Stimulated activated CD8-positive, alpha-beta memory T cell treated with anti-CD3 and anti-CD28 coated beads, Interleukin-4, amount 100 ng/mL, for 1 hour (primary cell): ENCODE data around the gene CTNND2.

Experiments
- DNase-seq, 2 donors: peaks; one replicate each; pipeline ENCODE4 v3.0.0-alpha.2; 2020; ENCODE audit warnings: low read depth in 2 of 2, low spot score in 1 of 2

The CTNND2 gene

DNA sequence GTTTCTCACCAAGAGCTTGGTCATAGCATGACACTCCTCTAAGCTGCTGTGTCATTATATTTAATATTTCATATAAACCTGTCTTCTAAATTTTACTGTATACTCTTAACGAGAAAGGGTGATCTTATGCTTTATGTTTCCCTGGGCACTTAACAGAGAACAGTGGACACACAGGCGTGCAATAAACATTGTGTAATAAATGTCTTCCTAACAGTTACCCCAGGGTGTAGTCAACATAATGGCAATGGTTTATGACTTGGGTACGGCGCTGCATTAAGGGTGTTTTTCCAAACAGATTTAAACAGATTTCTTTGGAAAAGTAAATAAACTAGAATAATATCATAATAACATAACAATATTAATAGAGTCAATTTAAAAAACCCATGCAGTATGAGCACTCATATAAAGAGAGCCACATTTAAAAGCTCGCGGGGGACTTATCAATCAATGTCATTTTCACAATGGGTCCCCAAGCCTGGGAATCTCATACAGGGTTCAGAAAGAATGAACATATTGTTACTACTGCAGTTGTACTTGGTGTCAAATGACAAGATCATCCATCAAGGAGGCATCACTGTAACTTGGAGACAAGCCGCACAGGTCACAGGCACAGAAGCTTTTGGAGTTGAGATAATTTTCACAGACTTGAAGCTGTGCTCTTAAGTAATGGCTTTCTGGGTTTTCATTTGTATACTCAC lies 376.4 kb downstream of the CTNND2 start:
- DNase-seq: no peak

DNA sequence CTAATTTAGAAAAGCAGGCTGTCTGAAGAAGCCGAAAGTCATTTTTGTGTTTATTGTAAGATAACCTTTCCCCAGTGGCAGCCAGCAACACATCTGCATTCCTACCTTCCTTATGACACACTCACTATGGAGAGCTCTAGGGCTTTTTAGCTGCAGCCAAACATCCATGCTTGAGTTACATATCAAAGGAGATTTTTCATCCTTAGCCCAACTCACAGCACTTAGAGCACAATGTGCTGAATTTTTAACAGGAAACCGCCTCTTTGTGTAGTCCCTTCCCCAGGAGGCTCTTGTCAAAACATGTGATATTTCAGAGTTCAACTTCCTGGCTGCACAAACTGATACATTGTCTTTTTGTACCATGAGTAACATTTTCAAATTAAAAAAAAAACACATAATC lies 379.2 kb downstream of the CTNND2 start:
- no peak for DNase-seq

DNA sequence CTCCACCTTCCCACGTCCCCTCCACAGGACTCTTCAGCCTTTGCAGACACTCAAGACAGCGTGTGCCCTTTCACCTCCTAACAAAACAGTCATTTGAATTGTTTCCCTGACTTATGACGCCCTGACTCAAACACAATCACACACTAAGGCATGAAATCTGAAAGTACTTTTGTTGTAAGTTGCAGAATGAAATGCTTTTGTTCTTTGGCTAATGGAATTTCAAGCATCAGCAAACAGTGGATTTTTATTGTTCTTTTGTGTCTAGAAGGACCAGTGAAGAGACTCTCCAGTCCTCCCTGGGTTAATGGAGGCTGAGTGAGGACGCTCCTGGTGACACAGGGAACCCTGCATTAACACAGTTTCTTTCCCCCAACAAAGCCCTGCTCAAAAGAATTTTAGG lies 380.1 kb downstream of the CTNND2 start:
- no peak for DNase-seq

GRCh38 chr5:11522796-11523195 lies 381.4 kb downstream of the CTNND2 start:
- no peak for DNase-seq

DNA sequence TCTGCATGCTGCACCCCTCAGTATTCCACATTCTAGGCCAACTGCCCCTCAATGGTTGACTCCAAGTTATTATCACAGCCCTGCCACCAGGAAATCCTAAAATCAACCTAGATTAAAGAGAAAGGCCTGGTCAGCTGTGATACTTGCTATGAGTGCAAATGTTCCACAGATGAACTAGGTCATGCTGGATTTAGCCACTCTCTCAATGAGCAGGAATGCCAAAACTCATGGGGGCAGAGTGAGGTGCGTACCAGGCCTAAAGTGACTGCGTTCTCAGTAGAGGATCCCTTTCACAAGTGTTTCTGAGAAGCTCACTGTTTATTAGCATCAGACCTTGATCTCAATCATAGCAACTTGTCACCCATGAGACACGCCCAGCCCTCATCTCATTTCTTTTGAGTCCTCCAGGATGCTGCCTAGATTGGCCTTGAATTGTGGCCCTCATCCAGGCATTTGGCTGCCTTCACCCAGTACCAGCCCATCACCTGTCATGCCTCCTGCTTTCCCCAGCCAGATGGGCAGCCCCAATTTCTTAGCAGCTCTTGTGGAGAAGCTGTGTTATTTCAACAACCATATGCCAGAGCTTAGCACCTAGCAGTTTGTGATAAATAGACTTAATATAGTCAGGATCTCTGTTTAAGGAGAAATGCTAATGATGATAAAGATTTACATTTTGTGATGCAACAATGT lies 383.9 kb downstream of the CTNND2 start:
- no peak for DNase-seq

- no peak for DNase-seq
These were observed 385.0 kb downstream of the CTNND2 start for GRCh38 chr5:11519236-11519635.

GRCh38 chr5:11518676-11519075 lies 385.6 kb downstream of the CTNND2 start:
- DNase-seq: no peak

- DNase-seq: no peak
These were observed 389.4 kb downstream of the CTNND2 start for GRCh38 chr5:11514705-11515432.

GRCh38 chr5:11511878-11512277 lies 392.4 kb downstream of the CTNND2 start:
- DNase-seq: no peak

- DNase-seq: no peak
These were observed 393.4 kb downstream of the CTNND2 start for GRCh38 chr5:11510889-11511288.

GRCh38 chr5:11509793-11510192 lies 394.5 kb downstream of the CTNND2 start:
- no peak for DNase-seq

DNA sequence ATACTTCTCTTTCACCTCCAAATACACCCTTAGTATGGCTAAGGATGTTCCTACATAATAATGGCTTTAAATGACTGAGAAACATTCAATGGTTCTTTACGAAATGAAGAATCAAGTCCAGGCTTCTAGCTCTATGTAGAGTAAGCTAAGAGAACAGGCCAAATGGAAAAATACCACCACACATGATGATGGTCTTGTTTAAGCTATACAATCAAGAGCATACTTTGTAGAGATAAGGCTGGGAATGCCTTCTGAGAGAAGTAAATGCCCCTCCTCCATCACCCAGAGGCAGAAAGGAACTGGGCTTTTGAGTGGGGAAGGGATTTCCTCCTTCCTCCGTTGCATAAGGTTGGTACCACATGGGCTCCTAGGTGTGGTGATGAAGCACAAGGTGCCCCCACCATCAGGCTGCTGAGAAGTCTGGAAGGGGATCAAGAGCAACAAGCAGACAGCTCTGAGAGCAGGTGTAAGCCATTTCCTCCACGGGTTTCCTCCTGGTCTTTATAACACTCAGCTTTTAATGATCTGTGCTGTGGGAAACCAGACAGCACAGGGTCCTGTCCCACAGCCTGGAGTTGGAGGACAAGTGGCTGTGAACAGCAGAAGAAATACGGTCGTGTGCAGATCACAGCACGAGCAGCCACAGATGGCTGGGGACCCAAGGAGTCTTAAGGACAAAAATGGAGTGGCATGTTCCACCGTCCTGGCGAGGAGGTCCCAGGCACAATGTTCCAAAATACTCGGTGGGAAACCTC lies 396.9 kb downstream of the CTNND2 start:
- no peak for DNase-seq

- no peak for DNase-seq
These were observed 399.4 kb downstream of the CTNND2 start for GRCh38 chr5:11504886-11505193.

- DNase-seq: no peak
These were observed 400.0 kb downstream of the CTNND2 start for GRCh38 chr5:11504065-11504885.

- DNase-seq: no peak
These were observed 401.5 kb downstream of the CTNND2 start for GRCh38 chr5:11502783-11503182.

GRCh38 chr5:11497651-11498050 lies 406.6 kb downstream of the CTNND2 start:
- DNase-seq: no peak

DNA sequence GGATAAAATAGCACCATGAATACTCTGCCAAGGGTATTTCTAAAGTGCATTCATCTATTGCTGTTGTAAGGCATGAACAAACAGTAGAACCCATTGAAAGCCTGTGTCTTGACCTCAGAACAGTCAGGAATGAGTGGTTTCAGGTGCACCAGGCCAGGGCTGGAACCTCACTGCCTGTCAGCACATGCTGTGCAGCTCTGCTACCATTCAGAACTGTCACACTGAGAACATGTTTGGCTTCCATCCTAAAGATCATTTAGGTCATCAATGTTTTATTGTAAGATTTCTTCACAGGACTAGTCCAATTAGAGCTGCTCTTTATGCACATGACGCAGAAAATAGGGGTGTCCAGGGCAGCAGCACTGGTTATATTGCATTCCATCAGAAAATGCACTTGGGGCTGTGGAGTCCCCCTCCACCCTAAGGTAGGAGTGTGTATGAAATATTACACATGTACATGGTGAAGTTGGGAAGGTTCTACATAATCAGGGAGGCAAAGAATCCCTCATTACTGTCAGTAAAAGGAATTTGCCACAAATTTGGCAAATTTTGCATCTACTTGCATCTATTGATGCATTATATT lies 408.0 kb downstream of the CTNND2 start:
- no peak for DNase-seq

GRCh38 chr5:11494340-11494739 lies 409.9 kb downstream of the CTNND2 start:
- DNase-seq: no peak

GRCh38 chr5:11491404-11492075 lies 412.7 kb downstream of the CTNND2 start:
- DNase-seq: no peak

GRCh38 chr5:11483630-11484029 lies 420.6 kb downstream of the CTNND2 start:
- DNase-seq: no peak
